Measurements from ENCODE around the gene RTCB. TPM values are rescaled to one million over a fixed set of nuclear protein-coding genes. Genes with fewer than 3 reads are reported as not detected.

RTCB gene
- total and polyA plus RNA-seq, 2 of the 13 experiments (the other 11 are each of a cell fraction or from before 2014, with no cell fraction given): 108 to 167 TPM

- no peak for TF ChIP-seq ZNF550 (CRISPR knock-in tag; IDR thresholded peaks at IDR 0.05; ENCODE audit: borderline replicate concordance)
Observed at GRCh38 chr22:32348031-32348611, 63.9 kb downstream of the RTCB start (continued).

GRCh38 chr22:32343941-32344340 is 68.1 kb downstream of the RTCB start:
- POLR2A ChIA-PET: no interaction called here
- BruUV-seq (replicated peaks): no TSS peak

More at GRCh38 chr22:32343941-32344340, 68.1 kb downstream of the RTCB start:
- ATAC-seq (no peak), DNase-seq (ENCODE audit: low spot score) (no peak), FAIRE-seq (no peak)
- H3K9ac ChIP-seq (ENCODE audit: insufficient read depth, low read depth, low read length): no peak overlapping the region
- H3K4me2 ChIP-seq (ENCODE audit: low read depth, low read length): no peak overlapping the region
- TF ChIP-seq ONECUT2 (CRISPR knock-in tag; IDR thresholded peaks at IDR 0.05) (no peak), MXI1 (IDR thresholded peaks at IDR 0.05; ENCODE audit: borderline replicate concordance, low read depth, low read length) (no peak), PPARG (CRISPR knock-in tag; conservative IDR thresholded peaks at IDR 0.05) (no peak), ZUFSP (CRISPR knock-in tag; IDR thresholded peaks at IDR 0.05; ENCODE audit: borderline replicate concordance) (no peak), KAT8 (CRISPR knock-in tag; IDR thresholded peaks at IDR 0.05) (no peak), ZNF253 (CRISPR knock-in tag; IDR thresholded peaks at IDR 0.05; ENCODE audit: borderline replicate concordance) (no peak), KAT7 (CRISPR knock-in tag; IDR thresholded peaks at IDR 0.05; ENCODE audit: borderline replicate concordance) (no peak), ZNF609 (CRISPR knock-in tag; IDR thresholded peaks at IDR 0.05; ENCODE audit: borderline replicate concordance) (no peak), DNMT3B (CRISPR knock-in tag; conservative IDR thresholded peaks at IDR 0.05) (no peak), MIER2 (CRISPR knock-in tag; IDR thresholded peaks at IDR 0.05) (no peak), ZBTB37 (CRISPR knock-in tag; IDR thresholded peaks at IDR 0.05) (no peak), DNMT1 (CRISPR knock-in tag; IDR thresholded peaks at IDR 0.05) (no peak)
- H3K27ac ChIP-seq (ENCODE audit: extremely low read length, insufficient read depth, low read length): no peak overlapping the region
- intact Hi-C loops (cut with micrococcal nuclease; ENCODE audit: unreplicated experiment): no loop called here
- H4K20me1 ChIP-seq (ENCODE audit: insufficient read depth, low read length): no peaks in the 10 kb centered on the region
- H3K4me1 ChIP-seq (ENCODE audit: insufficient read depth, low read length): peaks cover 6% of the 10 kb centered on the region; the same call in 1 of the 2 replicates
- no peaks in the 10 kb centered on the region for H3K36me3 ChIP-seq (replicated peaks in 1 of 2; ENCODE audit: control insufficient read depth in 1 of 2, insufficient read depth in 2 of 2, low read length in 2 of 2)
- H3K27me3 ChIP-seq (ENCODE audit: control insufficient read depth in 1 of 2, insufficient read depth in 2 of 2, low read length in 2 of 2): peaks cover 3 to 12% of the 10 kb centered on the region in 2 experiments; a peak in 3 of 5 replicates
- no peaks in the 10 kb centered on the region for H3K9me3 ChIP-seq (ENCODE audit: low read length)
- 34% methylated on average over 5 of the region's 5 CpGs for WGBS (ENCODE audit: low lambda C conversion rate)
- H2AFZ ChIP-seq (ENCODE audit: low read length): no peak overlapping the region
- CTCF ChIA-PET (ENCODE audit: low intra/inter-chr PET ratio, low total read pairs): no interaction called here
- in situ Hi-C loops (cut with HindIII; ENCODE audit: extremely low pct_ligation_motif_present, low pct_unique_long_range_greater_than_20kb): no loop called here
- no peak overlapping the region for H3K4me3 ChIP-seq (replicated peaks in 1 of 3; ENCODE audit: insufficient read depth in 1 of 3, low read depth in 2 of 3, low read length in 3 of 3)
- H3K79me2 ChIP-seq (ENCODE audit: insufficient read depth, low read length): no peaks in the 10 kb centered on the region
